Measurements from ENCODE around the gene PTP4A2.
A peak's percentile ranks its signal among the peaks of the same experiment; 100 is the strongest.
"Not testable (repeated sequence)": the region's sequence is repeated elsewhere in the genome, so short reads cannot be mapped to it uniquely, and the experiment has no call there.

PTP4A2 gene

DNA sequence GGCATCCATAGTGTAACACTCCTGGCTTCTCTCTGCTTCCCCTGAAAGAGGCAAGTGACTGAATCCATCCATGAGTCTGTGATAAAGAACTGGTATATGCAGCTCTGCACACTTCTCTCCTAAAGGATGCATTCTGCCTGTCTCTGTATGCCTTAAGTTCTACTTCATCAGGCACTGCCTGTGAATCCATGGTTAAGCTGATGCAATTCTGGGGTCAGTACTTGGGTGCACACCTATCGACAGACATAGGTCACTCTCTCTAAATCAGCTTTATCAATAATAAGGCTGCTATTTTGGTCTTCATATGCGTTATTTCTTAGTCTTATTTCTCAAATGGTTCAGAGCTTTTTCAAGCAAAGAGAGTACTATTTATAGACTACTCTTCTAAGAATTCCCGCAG lies 32.7 kb upstream of the PTP4A2 start:
- no peak for DNase-seq (ENCODE audit: low read depth)
- Histone ChIP-seq H3K4me1 (ENCODE audit: control insufficient read depth, insufficient read depth, low read length) (no peaks in the 10 kb centered on the region), H3K27me3 (replicated peaks; ENCODE audit: control insufficient read depth, insufficient read depth, low read length) (no peaks in the 10 kb centered on the region), H3K4me3 (ENCODE audit: low read length) (no peak overlapping the region), H3K9ac (ENCODE audit: low read length) (no peak overlapping the region), H3K36me3 (ENCODE audit: control insufficient read depth, insufficient read depth, low read length, severe bottlenecking) (no peaks in the 10 kb centered on the region), H3K9me3 (ENCODE audit: control insufficient read depth, low read length) (no peaks in the 10 kb centered on the region)

DNA sequence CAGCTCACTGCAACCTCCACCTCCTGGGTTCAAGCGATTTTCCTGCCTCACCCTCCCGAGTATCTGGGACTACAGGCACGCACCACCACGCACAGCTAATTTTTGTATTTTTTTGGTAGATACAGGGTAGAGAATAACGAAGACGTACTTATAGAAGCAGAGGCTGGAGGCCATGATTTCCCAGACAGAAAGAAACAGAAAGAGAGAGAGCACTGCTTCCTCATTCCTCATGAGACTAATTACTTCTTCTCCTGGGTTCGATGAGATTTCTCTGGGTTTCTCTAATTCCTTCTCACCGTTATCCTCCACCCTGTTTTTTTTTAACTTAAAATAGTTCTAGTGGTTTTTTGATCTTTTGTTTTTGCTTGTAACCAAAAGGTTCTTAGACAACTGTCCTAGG lies 23.4 kb upstream of the PTP4A2 start:
- Histone ChIP-seq H3K9ac (ENCODE audit: low read length) (peak overlapping the region; percentile 44), H3K9me3 (ENCODE audit: control insufficient read depth, low read length) (no peaks in the 10 kb centered on the region), H3K27me3 (replicated peaks; ENCODE audit: control insufficient read depth, insufficient read depth, low read length) (no peaks in the 10 kb centered on the region), H3K4me1 (ENCODE audit: control insufficient read depth, insufficient read depth, low read length) (peaks cover 16% of the 10 kb centered on the region), H3K36me3 (ENCODE audit: control insufficient read depth, insufficient read depth, low read length, severe bottlenecking) (no peaks in the 10 kb centered on the region), H3K4me3 (ENCODE audit: low read length) (no peak overlapping the region)
- no peak for DNase-seq (ENCODE audit: low read depth)

DNA sequence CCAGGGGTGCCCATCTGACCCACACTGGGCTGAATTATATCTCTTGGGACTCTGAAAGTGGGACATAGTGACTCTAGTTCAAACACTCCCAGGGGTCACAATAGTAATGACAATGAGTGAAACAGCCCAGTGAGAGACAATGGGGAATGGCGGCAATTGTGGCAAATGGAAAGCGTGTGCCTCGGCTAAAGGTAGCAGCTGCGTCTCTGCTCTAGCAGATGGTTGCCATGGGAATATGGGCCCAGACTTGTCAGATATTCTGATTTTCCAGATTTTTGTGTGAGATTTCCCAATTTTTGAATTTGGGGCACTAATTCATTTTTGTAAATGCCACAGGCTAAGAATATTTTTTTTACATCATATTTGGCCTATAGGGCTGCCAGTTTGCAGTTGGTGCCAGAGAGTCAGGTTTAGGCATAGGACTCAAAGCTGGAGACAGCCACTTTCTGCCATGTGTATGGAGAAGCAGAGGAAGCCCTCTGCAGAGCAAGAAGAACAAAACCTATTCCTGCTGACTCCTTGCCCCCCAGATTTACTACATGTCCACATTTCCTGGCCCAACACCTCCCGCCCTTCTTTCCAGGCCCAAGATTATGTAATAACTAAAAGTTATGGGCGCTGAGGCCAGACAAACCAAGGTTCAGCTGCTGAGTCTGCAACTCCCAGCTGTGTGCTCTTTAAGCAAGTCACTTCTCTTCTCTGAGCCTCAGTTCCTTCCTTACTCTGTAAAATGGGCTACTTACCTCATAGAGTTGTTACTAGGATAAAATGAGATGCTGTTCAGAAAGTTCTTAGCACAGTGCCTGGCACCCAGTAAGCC lies 21.6 kb upstream of the PTP4A2 start:
- no peak for DNase-seq (ENCODE audit: low read depth)
- H3K27me3 ChIP-seq (replicated peaks; ENCODE audit: control insufficient read depth, insufficient read depth, low read length), result no peaks in the 10 kb centered on the region
- H3K9ac ChIP-seq (ENCODE audit: low read length), result no peak overlapping the region
- peaks cover 30% of the 10 kb centered on the region for H3K4me1 ChIP-seq (ENCODE audit: control insufficient read depth, insufficient read depth, low read length)
- no peak overlapping the region for H3K4me3 ChIP-seq (ENCODE audit: low read length)
- no peaks in the 10 kb centered on the region for H3K36me3 ChIP-seq (ENCODE audit: control insufficient read depth, insufficient read depth, low read length, severe bottlenecking)
- H3K9me3 ChIP-seq (ENCODE audit: control insufficient read depth, low read length), result no peaks in the 10 kb centered on the region

DNA sequence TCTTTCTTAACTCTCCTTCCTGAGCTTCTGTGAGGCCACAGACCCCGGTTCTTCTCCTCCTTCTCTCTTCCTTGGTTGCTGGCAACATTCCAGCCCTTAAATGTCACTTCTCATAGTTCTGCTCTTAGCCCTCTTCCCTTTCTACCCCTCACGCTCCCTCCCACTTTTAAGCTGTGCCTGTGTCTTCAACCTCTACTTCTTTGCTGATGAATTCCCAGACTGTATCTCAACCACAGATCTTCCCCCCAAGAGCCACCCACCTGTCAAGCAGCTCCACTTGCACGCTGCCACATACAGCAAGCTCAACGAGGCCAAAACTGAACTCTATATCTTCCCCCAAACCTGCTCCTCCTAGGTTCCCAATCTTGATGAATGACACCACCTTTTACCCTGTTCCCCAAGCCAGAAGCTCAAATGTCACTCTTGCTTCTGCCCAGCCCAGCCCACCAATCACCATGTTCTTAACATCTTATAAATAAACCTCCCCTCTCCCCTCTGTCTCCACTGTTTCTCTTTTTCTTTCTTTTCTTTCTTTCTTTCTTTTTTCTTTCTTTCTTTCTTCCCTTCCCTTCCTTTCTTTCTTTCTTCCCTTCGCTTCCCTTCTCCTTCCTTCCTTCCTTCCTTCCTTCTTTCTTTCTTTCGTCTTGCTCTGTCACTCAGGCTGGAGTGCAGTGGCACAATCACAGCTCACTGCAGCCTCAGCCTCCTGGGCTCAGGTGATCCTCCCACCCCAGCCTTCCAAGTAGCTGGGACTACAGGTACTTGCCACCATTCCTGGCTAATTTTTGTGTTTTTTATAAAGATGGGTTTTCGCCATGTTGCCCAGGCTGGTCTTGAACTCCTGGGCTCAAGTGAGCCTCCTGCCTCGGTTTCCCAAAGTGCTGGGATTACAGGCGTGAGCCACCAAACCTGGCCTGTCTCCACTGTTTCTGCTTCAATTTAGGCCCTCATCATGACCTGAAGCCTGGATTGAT lies 19.8 kb upstream of the PTP4A2 start:
- Histone ChIP-seq H3K9me3 (ENCODE audit: control insufficient read depth, low read length) (no peaks in the 10 kb centered on the region), H3K4me1 (ENCODE audit: control insufficient read depth, insufficient read depth, low read length) (peaks cover 48% of the 10 kb centered on the region), H3K27me3 (replicated peaks; ENCODE audit: control insufficient read depth, insufficient read depth, low read length) (no peaks in the 10 kb centered on the region), H3K9ac (ENCODE audit: low read length) (no peak overlapping the region), H3K36me3 (ENCODE audit: control insufficient read depth, insufficient read depth, low read length, severe bottlenecking) (no peaks in the 10 kb centered on the region), H3K4me3 (ENCODE audit: low read length) (no peak overlapping the region)
- DNase-seq (ENCODE audit: low read depth), result no peak

DNA sequence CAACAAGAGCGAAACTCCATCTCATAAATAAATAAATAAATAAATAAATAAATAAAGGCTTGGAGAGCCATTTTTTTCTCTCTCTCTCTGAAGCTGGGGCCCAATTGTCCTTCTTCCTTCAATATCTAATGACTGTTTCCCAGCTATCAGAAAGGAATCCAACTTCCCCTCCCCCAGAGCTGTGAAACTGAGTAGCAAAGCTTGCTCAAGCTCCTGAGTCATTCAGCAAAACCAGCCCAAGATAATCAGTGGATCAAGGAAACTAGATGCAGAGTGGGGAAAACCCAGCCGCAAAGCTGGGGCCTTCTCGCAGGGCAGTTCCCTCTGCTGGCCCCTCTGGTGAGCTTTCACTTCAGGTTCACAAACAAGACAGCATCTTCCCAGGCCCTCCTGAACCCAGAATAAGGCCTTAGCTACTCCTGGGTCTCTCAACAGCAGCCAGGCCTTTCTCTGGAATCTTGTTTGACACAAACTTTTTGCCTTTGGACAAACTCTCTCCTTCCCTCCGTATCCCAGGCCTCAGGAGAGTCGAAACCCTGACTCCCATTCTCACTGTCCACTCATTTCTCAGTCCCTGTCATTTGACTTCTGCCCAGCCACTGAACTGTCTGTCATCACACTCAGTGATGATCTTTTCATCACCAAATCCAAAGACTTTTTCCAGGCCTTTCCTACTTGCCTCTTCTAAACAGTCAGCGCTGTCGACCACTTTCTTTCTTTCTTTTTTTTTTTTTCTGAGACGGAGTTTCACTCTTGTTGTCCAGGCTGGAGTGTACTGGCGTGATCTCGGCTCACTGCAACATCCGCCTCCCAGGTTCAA lies 18.0 kb upstream of the PTP4A2 start:
- Histone ChIP-seq H3K4me3 (ENCODE audit: low read length) (peak overlapping the region; percentile 42), H3K27me3 (replicated peaks; ENCODE audit: control insufficient read depth, insufficient read depth, low read length) (no peaks in the 10 kb centered on the region), H3K9ac (ENCODE audit: low read length) (peak overlapping the region; percentile 81), H3K36me3 (ENCODE audit: control insufficient read depth, insufficient read depth, low read length, severe bottlenecking) (no peaks in the 10 kb centered on the region), H3K4me1 (ENCODE audit: control insufficient read depth, insufficient read depth, low read length) (peaks cover 54% of the 10 kb centered on the region), H3K9me3 (ENCODE audit: control insufficient read depth, low read length) (no peaks in the 10 kb centered on the region)
- peak; percentile 99 for DNase-seq (ENCODE audit: low read depth)

DNA sequence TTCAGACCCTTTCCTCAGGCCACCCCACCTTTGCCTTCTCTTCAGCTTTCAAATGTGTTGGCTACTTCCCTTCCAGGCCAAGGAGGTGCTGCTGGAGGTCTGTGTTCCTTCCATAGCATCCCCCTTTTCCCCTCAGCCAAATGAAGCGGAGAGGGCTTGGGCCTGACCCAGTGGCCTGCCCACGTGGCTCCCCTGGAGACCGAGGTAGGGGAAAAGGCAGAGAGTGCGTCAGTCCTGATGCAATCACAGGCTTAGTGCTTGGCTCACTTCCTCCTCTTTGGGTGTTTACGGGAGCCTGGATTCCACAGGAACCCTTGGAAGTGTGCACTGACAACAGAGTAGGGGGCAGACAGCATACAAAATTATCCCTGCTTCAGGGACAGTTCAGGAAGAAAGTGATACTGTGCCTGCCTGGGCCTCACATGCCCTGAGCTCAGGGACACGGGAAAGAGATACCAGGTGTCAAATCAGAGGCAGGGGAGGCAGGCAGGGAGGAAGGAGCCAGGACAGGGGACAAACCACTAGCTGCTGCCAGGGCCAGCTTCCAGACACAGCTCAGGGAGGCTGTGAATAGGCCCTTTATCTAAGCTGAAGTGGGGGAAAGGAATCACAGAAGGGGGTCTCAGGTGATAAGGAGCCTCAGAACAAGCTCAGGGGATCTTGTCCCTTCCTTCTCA lies 16.6 kb upstream of the PTP4A2 start:
- Histone ChIP-seq H3K9ac (ENCODE audit: low read length) (peak overlapping the region; percentile 85), H3K4me3 (ENCODE audit: low read length) (peak overlapping the region; percentile 27), H3K4me1 (ENCODE audit: control insufficient read depth, insufficient read depth, low read length) (peaks cover 47% of the 10 kb centered on the region), H3K9me3 (ENCODE audit: control insufficient read depth, low read length) (no peaks in the 10 kb centered on the region), H3K36me3 (ENCODE audit: control insufficient read depth, insufficient read depth, low read length, severe bottlenecking) (no peaks in the 10 kb centered on the region), H3K27me3 (replicated peaks; ENCODE audit: control insufficient read depth, insufficient read depth, low read length) (no peaks in the 10 kb centered on the region)
- peak; percentile 97 for DNase-seq (ENCODE audit: low read depth)

DNA sequence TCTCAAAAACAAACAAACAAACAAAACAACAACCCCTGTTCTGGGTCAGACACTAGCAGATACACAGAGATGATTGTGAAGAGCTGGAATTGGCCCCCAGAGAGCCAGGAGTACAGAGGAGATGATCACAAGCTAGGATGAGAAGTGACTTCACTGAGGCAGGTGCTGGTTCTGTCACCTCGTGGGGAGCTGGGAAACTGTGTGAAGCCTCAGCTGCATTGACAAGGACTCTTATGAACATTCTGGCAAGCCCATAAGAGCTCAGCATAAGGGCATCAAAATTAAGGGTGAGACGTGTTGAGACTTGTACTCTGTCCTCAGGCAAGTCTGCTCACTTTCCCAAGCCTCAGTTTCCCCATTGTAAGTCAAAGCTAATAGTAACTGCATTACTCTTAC lies 14.7 kb upstream of the PTP4A2 start:
- Histone ChIP-seq H3K4me3 (ENCODE audit: low read length) (no peak overlapping the region), H3K9ac (ENCODE audit: low read length) (peak overlapping the region; percentile 37)

DNA sequence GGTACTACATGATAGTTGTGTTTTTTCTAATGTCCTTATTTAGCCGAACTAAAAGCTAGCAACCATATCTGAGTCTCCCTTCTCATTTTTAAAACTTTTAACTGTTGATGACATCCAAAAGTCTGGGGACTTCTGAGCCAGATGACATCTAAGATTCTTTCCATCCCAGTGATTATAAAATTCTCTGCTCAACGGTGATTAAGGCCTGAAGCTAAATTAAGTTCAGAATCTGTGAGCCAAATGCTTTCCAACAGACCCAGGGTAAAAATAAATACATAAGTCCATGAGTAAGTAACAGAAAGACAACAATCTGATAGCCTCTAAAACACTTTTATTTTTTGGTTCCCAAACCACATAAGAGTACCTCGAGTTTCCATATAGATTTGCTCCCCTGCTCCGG lies 13.1 kb upstream of the PTP4A2 start:
- Histone ChIP-seq H3K4me3 (ENCODE audit: low read length) (no peak overlapping the region), H3K27me3 (replicated peaks; ENCODE audit: control insufficient read depth, insufficient read depth, low read length) (no peaks in the 10 kb centered on the region), H3K9me3 (ENCODE audit: control insufficient read depth, low read length) (no peaks in the 10 kb centered on the region), H3K36me3 (ENCODE audit: control insufficient read depth, insufficient read depth, low read length, severe bottlenecking) (no peaks in the 10 kb centered on the region), H3K4me1 (ENCODE audit: control insufficient read depth, insufficient read depth, low read length) (peaks cover 39% of the 10 kb centered on the region), H3K9ac (ENCODE audit: low read length) (no peak overlapping the region)
- no peak for DNase-seq (ENCODE audit: low read depth)

More for the DNA sequence above, 14.7 kb upstream of the PTP4A2 start:
- Histone ChIP-seq H3K4me1 (ENCODE audit: control insufficient read depth, insufficient read depth, low read length) (peaks cover 41% of the 10 kb centered on the region), H3K27me3 (replicated peaks; ENCODE audit: control insufficient read depth, insufficient read depth, low read length) (no peaks in the 10 kb centered on the region), H3K36me3 (ENCODE audit: control insufficient read depth, insufficient read depth, low read length, severe bottlenecking) (no peaks in the 10 kb centered on the region), H3K9me3 (ENCODE audit: control insufficient read depth, low read length) (no peaks in the 10 kb centered on the region)
- no peak for DNase-seq (ENCODE audit: low read depth)

DNA sequence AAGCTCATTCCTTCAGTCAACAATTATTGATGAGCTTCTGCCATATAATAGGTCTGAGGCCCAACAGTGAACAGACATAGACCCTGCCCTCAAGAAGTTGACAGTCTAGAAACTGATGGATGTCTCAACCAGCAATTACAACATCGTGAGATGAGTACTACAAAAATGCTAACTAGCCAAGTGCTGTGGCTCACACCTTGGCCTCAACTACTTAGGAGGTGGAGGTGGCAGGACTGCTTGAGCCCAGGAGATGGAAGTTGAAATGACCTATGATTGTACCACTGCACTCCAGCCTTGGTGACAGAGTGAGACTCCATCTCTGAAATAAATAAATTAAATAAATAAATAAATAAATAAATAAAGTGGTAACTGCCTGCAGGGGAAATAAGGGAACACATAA lies 11.7 kb upstream of the PTP4A2 start:
- H3K4me3 ChIP-seq (ENCODE audit: low read length), result no peak overlapping the region
- DNase-seq (ENCODE audit: low read depth), result no peak
- H3K36me3 ChIP-seq (ENCODE audit: control insufficient read depth, insufficient read depth, low read length, severe bottlenecking), result no peaks in the 10 kb centered on the region
- H3K9ac ChIP-seq (ENCODE audit: low read length), result no peak overlapping the region
- no peaks in the 10 kb centered on the region for H3K27me3 ChIP-seq (replicated peaks; ENCODE audit: control insufficient read depth, insufficient read depth, low read length)
- no peaks in the 10 kb centered on the region for H3K9me3 ChIP-seq (ENCODE audit: control insufficient read depth, low read length)
- H3K4me1 ChIP-seq (ENCODE audit: control insufficient read depth, insufficient read depth, low read length), result peaks cover 36% of the 10 kb centered on the region

DNA sequence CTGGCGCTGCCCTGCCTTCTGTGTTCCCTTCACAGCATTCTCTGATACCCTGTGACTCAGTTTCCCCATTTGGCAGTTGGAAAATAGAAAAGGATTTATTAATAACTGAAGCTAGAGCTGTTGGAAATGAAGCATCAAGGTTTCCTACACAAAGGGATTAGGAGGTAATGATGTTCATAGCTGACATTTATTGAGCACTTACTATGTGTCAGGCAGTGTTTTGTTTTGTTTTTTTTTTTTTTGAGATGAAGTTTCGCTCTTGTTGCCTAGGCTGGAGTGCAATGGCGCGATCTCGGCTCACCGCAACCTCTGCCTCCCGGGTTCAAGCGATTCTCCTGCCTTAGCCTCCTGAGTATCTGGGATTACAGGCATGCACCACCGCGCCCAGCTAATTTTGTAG lies 7.5 kb upstream of the PTP4A2 start:
- H3K9me3 ChIP-seq (ENCODE audit: control insufficient read depth, low read length); H3K27me3 ChIP-seq (replicated peaks; ENCODE audit: control insufficient read depth, insufficient read depth, low read length); DNase-seq (ENCODE audit: low read depth); H3K36me3 ChIP-seq (ENCODE audit: control insufficient read depth, insufficient read depth, low read length, severe bottlenecking): not testable (repeated sequence)
- peak overlapping the region; percentile 97 for H3K9ac ChIP-seq (ENCODE audit: low read length)
- peaks cover 36% of the 10 kb centered on the region for H3K4me1 ChIP-seq (ENCODE audit: control insufficient read depth, insufficient read depth, low read length)
- peak overlapping the region; percentile 76 for H3K4me3 ChIP-seq (ENCODE audit: low read length)

Measured in adipocyte (in vitro differentiated cells).